Gastrocnemius medialis (tissue), 4 donors: ENCODE measurements around the gene KCNB1. TPM values are rescaled to one million over a fixed set of nuclear protein-coding genes. Genes with fewer than 3 reads are reported as not detected.

ENCODE experiments used
- ATAC-seq, 2 donors: fragments of 150-250 bp; one replicate each; pipeline ENCODE4 v1.9.1; 2016
- DNase-seq, 2 donors: peaks; one replicate each; pipeline ENCODE4 v3.0.0-alpha.2; 2019
- H3K27ac ChIP-seq, 4 donors: fragments of 200-600 bp; sonication (generic); 1 replicate in 1 of 4; 2 replicates in 3 of 4; pipeline ENCODE4 v1.5.1; 2016 to 2018; ENCODE audit warnings: mild to moderate bottlenecking in 2 of 4, moderate library complexity in 1 of 4
- H3K27me3 ChIP-seq, 3 donors: fragments of 200-600 bp; sonication (generic) in 2 of 3; 1 replicate in 1 of 3; 2 replicates in 2 of 3; pipeline versions ENCODE4 v1.5.1 to v1.6.0; 2016 to 2019; ENCODE audit warnings: mild to moderate bottlenecking in 1 of 3, moderate library complexity in 1 of 3
- H3K36me3 ChIP-seq, 2 donors: fragments of 200-600 bp; sonication (generic) in 1 of 2; one replicate each; pipeline ENCODE4 v1.5.1; 2017 to 2018
- H3K4me1 ChIP-seq, 2 donors: fragments of 200-600 bp; sonication (generic) in 1 of 2; one replicate each; pipeline ENCODE4 v1.5.1; 2016 to 2017; ENCODE audit warnings: mild to moderate bottlenecking in 2 of 2
- H3K4me3 ChIP-seq, 4 donors: fragments of 200-600 bp; sonication (generic) in 3 of 4; 1 replicate in 1 of 4; 2 replicates in 3 of 4; pipeline ENCODE4 v1.5.1; 2016 to 2019; ENCODE audit warnings: mild to moderate bottlenecking in 2 of 4
- H3K9me3 ChIP-seq, 3 donors: fragments of 200-600 bp; sonication (generic) in 2 of 3; 1 replicate in 1 of 3; 2 replicates in 2 of 3; pipeline ENCODE4 v1.5.1; 2016 to 2019
- CTCF ChIP-seq, 5 experiments: fragments of 450-650 bp in 3 of 5; fragments of 200-600 bp in 2 of 5; sonication (generic) in 2 of 5; IDR thresholded peaks in 4 of 5; conservative IDR thresholded peaks in 1 of 5; 1 replicate in 4 of 5; 2 replicates in 1 of 5; pipeline ENCODE4 v1.5.1; 2016 to 2019; ENCODE audit warnings: antibody characterized with exemption in 5 of 5, mild to moderate bottlenecking in 3 of 5, moderate library complexity in 3 of 5
- POLR2A ChIP-seq, 2 donors: fragments of 450-650 bp; IDR thresholded peaks; one replicate each; pipeline ENCODE4 v1.6.1; 2017; ENCODE audit warnings: antibody characterized with exemption in 2 of 2, mild to moderate bottlenecking in 2 of 2, moderate library complexity in 2 of 2
- in situ Hi-C, 4 donors: fragments of 200-750 bp; cut with MboI; loops; one replicate each; pipeline versions ENCODE4 v1.15.0 to v1.8.0; 2017; ENCODE audit warnings: low sequenced_read_pairs in 4 of 4
- intact Hi-C: fragments of 100-400 bp; cut with DNase I; formaldehyde crosslinking; loops from one replicate; pipeline ENCODE4 v1.15.1; 2023; ENCODE audit warnings: low total_unique reads
- total RNA-seq, 4 donors: library from RNA; depleted of rRNA; stranded (reverse); fragments of >200 nt; gene quantifications; one replicate each; pipeline versions ENCODE4 v1.1.0 to v1.2.3, GENCODE V29; 2016

Gene KCNB1
- total RNA-seq, 4 donors from 2014 or later, result 6.6 to 34.7 (median 9.4) TPM

- Histone ChIP-seq H3K36me3 (no peaks in the 10 kb centered on the region), H3K27ac (peak overlapping the region in 1 of 4 donors; percentile 36), H3K4me1 (peaks cover 34 to 40% of the 10 kb centered on the region in 2 donors), H3K9me3 (no peaks in the 10 kb centered on the region), H3K27me3 (no peaks in the 10 kb centered on the region), H3K4me3 (no peak overlapping the region)
- DNase-seq, result no peak
- no peak for ATAC-seq
- intact Hi-C loops, result no loop called here
- in situ Hi-C loops, result no loop called here
- TF ChIP-seq POLR2A (IDR thresholded peaks at IDR 0.05) (no peak), CTCF (IDR thresholded peaks at IDR 0.05 in 4 of 5, conservative IDR thresholded peaks at IDR 0.05 in 1 of 5) (no peak)
These were observed 30.5 kb upstream of the KCNB1 start for GRCh38 chr20:49513009-49513408.

GRCh38 chr20:49511788-49512525 lies 29.5 kb upstream of the KCNB1 start:
- in situ Hi-C loops, result no loop called here
- DNase-seq (no peak), ATAC-seq (no peak)
- Histone ChIP-seq H3K9me3 (no peaks in the 10 kb centered on the region), H3K27me3 (no peaks in the 10 kb centered on the region), H3K4me1 (peaks cover 34 to 41% of the 10 kb centered on the region in 2 donors), H3K36me3 (no peaks in the 10 kb centered on the region), H3K4me3 (no peak overlapping the region), H3K27ac (peak overlapping the region in 2 of 4 donors; percentile 73 to 82)
- intact Hi-C loops, result no loop called here
- TF ChIP-seq CTCF (IDR thresholded peaks at IDR 0.05 in 4 of 5, conservative IDR thresholded peaks at IDR 0.05 in 1 of 5) (no peak), POLR2A (IDR thresholded peaks at IDR 0.05) (no peak)

- Histone ChIP-seq H3K27ac (peak overlapping the region; percentile 64 to 82 (median 77)), H3K4me3 (peak overlapping the region in 1 of 4 donors; percentile 7), H3K27me3 (no peaks in the 10 kb centered on the region), H3K4me1 (peaks cover 34 to 41% of the 10 kb centered on the region in 2 donors), H3K9me3 (no peaks in the 10 kb centered on the region), H3K36me3 (no peaks in the 10 kb centered on the region)
- ATAC-seq (peak; percentile 67 to 80), DNase-seq (peak; percentile 64 to 82)
- no peak for TF ChIP-seq POLR2A (IDR thresholded peaks at IDR 0.05)
- no peak for TF ChIP-seq CTCF (IDR thresholded peaks at IDR 0.05 in 4 of 5, conservative IDR thresholded peaks at IDR 0.05 in 1 of 5)
- in situ Hi-C loops (no loop called here), intact Hi-C loops (no loop called here)
These were observed 28.2 kb upstream of the KCNB1 start for GRCh38 chr20:49510562-49511122.

- intact Hi-C loops, result loop anchor here (1.0 to 2.0 kb wide), 3 partner anchors 24 to 174 kb away; no protein-coding TSS in a partner anchor
- TF ChIP-seq CTCF (IDR thresholded peaks at IDR 0.05 in 4 of 5, conservative IDR thresholded peaks at IDR 0.05 in 1 of 5), result peak; percentile 44 to 66 (median 53)
- no peak for TF ChIP-seq POLR2A (IDR thresholded peaks at IDR 0.05)
- Histone ChIP-seq H3K27me3 (no peaks in the 10 kb centered on the region), H3K9me3 (no peaks in the 10 kb centered on the region), H3K36me3 (no peaks in the 10 kb centered on the region), H3K4me1 (peaks cover 34 to 41% of the 10 kb centered on the region in 2 donors), H3K4me3 (peak overlapping the region in 1 of 4 donors; percentile 21), H3K27ac (peak overlapping the region; percentile 4 to 82 (median 77))
- in situ Hi-C loops, result no loop called here
- ATAC-seq, result peak; percentile 33 to 51
- no peak for DNase-seq
These were observed 26.1 kb upstream of the KCNB1 start for GRCh38 chr20:49508435-49509199.
